ENCODE results near the gene CAMTA1. TPM values are rescaled to one million over a fixed set of nuclear protein-coding genes. Genes with fewer than 3 reads are reported as not detected.
A peak's percentile ranks its signal among the peaks of the same experiment; 100 is the strongest.

The CAMTA1 gene
- total and polyA plus RNA-seq, 9 of the 15 experiments (the other 6 are each of a cell fraction or from before 2014, with no cell fraction given): 43.9 to 161 (median 65.9) TPM

DNA sequence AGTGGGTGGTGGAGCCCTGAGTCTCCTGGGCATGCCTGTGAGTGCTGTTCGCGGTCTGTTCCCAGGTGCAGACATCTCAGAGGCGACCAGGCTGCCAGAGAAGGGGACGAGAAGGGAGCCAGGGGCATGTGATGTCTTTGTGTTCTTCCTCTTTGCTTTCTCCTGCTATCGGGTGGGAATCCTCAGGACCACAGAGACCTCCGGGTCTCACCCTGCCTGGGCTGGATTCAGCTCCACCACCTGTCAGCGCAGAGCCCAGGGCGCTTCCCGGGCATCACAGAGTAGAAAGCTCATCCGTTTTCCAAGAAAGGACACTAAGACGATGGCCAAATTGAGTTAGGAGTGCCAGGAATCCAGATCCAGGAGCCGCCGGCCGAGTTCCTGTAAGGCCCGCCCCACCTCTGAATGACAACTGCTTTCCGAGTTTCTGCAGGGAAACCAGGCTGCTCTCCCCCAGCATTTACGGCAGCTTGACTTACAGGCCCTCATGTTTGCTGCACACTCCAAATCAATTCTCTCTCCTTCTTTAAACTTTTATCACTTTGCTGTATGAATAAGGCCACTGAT lies 130.8 kb downstream of the CAMTA1 start:
- Histone ChIP-seq H3K27me3 (ENCODE audit: control insufficient read depth in 2 of 2, insufficient read depth in 2 of 2, low read length in 2 of 2) (peaks cover 8 to 50% of the 10 kb centered on the region in 2 experiments; a peak in 4 of 5 replicates), H3K4me1 (replicated peaks in 1 of 2; ENCODE audit: control insufficient read depth in 2 of 2, insufficient read depth in 2 of 2, low read length in 2 of 2) (peaks cover 7 to 22% of the 10 kb centered on the region in 2 experiments), H3K9me3 (replicated peaks; ENCODE audit: control insufficient read depth, insufficient read depth, low read depth, low read length) (no peaks in the 10 kb centered on the region), H4K20me1 (replicated peaks; ENCODE audit: control insufficient read depth, insufficient read depth, low read length) (no peaks in the 10 kb centered on the region), H3K4me2 (ENCODE audit: insufficient read depth, low read length) (no peak overlapping the region), H3K27ac (ENCODE audit: extremely low read depth, low read depth, low read length) (no peak overlapping the region), H3K4me3 (no peak overlapping the region), H3K79me2 (ENCODE audit: control insufficient read depth, insufficient read depth, low read length) (no peaks in the 10 kb centered on the region), H3K36me3 (ENCODE audit: control insufficient read depth, insufficient read depth, low read length) (no peaks in the 10 kb centered on the region), H2AFZ (ENCODE audit: low read depth, low read length) (no peak overlapping the region), H3K9me1 (ENCODE audit: control insufficient read depth, insufficient read depth, low read length) (no peaks in the 10 kb centered on the region), H3K9ac (ENCODE audit: insufficient read depth in 1 of 2, low read depth in 2 of 2, low read length in 2 of 2) (no peak overlapping the region)
- no peak for DNase-seq (ENCODE audit: extremely low read depth in 1 of 4, low spot score in 3 of 4)
- FAIRE-seq: no peak
- no TSS peak for BruUV-seq (replicated peaks)
- intact Hi-C loops (cut with micrococcal nuclease) (no loop called here), in situ Hi-C loops (cut with MboI) (no loop called here)
- no peak for ATAC-seq
- POLR2A ChIA-PET: interaction anchor here (1.3 to 1.4 kb wide), 2 partner anchors 12 to 22 kb away, joined by 4 read pairs; no protein-coding TSS in a partner anchor
- CTCF ChIA-PET (ENCODE audit: low intra/inter-chr PET ratio): no interaction called here
- 12% methylated on average over 17 of the region's 17 CpGs for WGBS (ENCODE audit: insufficient coverage, low coverage, missing lambda C conversion rate)
- TF ChIP-seq EWSR1 (IDR thresholded peaks at IDR 0.05; ENCODE audit: borderline replicate concordance, low read depth, partially characterized antibody): no peak
- TF ChIP-seq CHD4 (IDR thresholded peaks at IDR 0.05; ENCODE audit: insufficient read depth, insufficient replicate concordance, low read depth, low read length, poor library complexity, severe bottlenecking): no peak
- TF ChIP-seq GABPB2 (CRISPR knock-in tag; conservative IDR thresholded peaks at IDR 0.05): no peak
- TF ChIP-seq FOXA1 (IDR thresholded peaks at IDR 0.05; ENCODE audit: borderline replicate concordance): no peak

DNA sequence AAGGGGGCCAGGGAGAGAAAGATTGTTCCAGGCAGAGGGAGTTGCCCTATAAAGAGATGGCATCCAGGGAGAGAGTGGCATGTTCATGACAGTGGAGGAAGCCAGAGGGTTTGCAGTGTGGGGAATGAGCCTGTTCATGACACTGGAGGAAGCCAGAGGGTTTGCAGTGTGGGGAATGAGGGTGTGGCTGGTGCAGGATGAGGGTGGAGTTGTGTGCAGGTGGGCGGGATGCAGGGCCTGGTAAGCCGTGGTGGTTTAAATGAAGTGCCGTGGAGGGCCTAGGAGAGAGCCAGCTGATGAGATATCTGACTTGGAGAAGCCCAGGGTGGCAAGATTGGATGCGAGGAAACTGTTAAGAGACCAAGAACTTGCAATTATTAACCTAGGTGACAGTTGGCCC lies 131.8 kb downstream of the CAMTA1 start:
- 0 out of 3 replicates have a peak, but pooled peaks have one; percentile 19 for ATAC-seq
- Histone ChIP-seq H3K9me1 (ENCODE audit: control insufficient read depth, insufficient read depth, low read length) (no peaks in the 10 kb centered on the region), H2AFZ (ENCODE audit: low read depth, low read length) (no peak overlapping the region), H4K20me1 (replicated peaks; ENCODE audit: control insufficient read depth, insufficient read depth, low read length) (no peaks in the 10 kb centered on the region), H3K4me1 (replicated peaks in 1 of 2; ENCODE audit: control insufficient read depth in 2 of 2, insufficient read depth in 2 of 2, low read length in 2 of 2) (peaks cover 7 to 12% of the 10 kb centered on the region in 2 experiments), H3K9ac (ENCODE audit: insufficient read depth in 1 of 2, low read depth in 2 of 2, low read length in 2 of 2) (no peak overlapping the region), H3K27me3 (ENCODE audit: control insufficient read depth in 2 of 2, insufficient read depth in 2 of 2, low read length in 2 of 2) (peaks cover 8 to 50% of the 10 kb centered on the region in 2 experiments; a peak in 4 of 5 replicates), H3K79me2 (ENCODE audit: control insufficient read depth, insufficient read depth, low read length) (no peaks in the 10 kb centered on the region), H3K4me3 (no peak overlapping the region), H3K4me2 (ENCODE audit: insufficient read depth, low read length) (no peak overlapping the region), H3K9me3 (replicated peaks; ENCODE audit: control insufficient read depth, insufficient read depth, low read depth, low read length) (no peaks in the 10 kb centered on the region), H3K36me3 (ENCODE audit: control insufficient read depth, insufficient read depth, low read length) (no peaks in the 10 kb centered on the region), H3K27ac (ENCODE audit: extremely low read depth, low read depth, low read length) (no peak overlapping the region)
- DNase-seq (ENCODE audit: extremely low read depth in 1 of 4, low spot score in 3 of 4): peak in 1 of 4 experiments; percentile 37
- intact Hi-C loops (cut with micrococcal nuclease): no loop called here
- BruUV-seq (replicated peaks): no TSS peak
- ChIA-PET POLR2A (interaction anchor here (0.6 to 1.4 kb wide), 3 partner anchors 11 to 32 kb away, joined by 3 to 4 read pairs (median 4); no protein-coding TSS in a partner anchor), CTCF (ENCODE audit: low intra/inter-chr PET ratio) (no interaction called here)
- 7% methylated on average over 4 of the region's 4 CpGs for WGBS (ENCODE audit: insufficient coverage, low coverage, missing lambda C conversion rate)
- in situ Hi-C loops (cut with MboI): no loop called here
- no peak for FAIRE-seq
- no peak for TF ChIP-seq SIN3B (IDR thresholded peaks at IDR 0.05; ENCODE audit: low read depth)
- no peak for TF ChIP-seq HSF4 (CRISPR knock-in tag; IDR thresholded peaks at IDR 0.05; ENCODE audit: borderline replicate concordance)
- TF ChIP-seq USF2 (CRISPR knock-in tag; IDR thresholded peaks at IDR 0.05): no peak
- TF ChIP-seq THRA (IDR thresholded peaks at IDR 0.05): no peak
- no peak for TF ChIP-seq ZNF41 (CRISPR knock-in tag; conservative IDR thresholded peaks at IDR 0.05)
- TF ChIP-seq, protein P1, sequence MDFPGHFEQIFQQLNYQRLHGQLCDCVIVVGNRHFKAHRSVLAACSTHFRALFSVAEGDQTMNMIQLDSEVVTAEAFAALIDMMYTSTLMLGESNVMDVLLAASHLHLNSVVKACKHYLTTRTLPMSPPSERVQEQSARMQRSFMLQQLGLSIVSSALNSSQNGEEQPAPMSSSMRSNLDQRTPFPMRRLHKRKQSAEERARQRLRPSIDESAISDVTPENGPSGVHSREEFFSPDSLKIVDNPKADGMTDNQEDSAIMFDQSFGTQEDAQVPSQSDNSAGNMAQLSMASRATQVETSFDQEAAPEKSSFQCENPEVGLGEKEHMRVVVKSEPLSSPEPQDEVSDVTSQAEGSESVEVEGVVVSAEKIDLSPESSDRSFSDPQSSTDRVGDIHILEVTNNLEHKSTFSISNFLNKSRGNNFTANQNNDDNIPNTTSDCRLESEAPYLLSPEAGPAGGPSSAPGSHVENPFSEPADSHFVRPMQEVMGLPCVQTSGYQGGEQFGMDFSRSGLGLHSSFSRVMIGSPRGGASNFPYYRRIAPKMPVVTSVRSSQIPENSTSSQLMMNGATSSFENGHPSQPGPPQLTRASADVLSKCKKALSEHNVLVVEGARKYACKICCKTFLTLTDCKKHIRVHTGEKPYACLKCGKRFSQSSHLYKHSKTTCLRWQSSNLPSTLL (IDR thresholded peaks at IDR 0.05): no peak
